ENCODE data around the gene SGCB. TPM values are rescaled to one million over a fixed set of nuclear protein-coding genes. Genes with fewer than 3 reads are reported as not detected.

Gene SGCB
- total RNA-seq, 2 experiments from 2014 or later: 7.7 to 8.2 TPM

DNA sequence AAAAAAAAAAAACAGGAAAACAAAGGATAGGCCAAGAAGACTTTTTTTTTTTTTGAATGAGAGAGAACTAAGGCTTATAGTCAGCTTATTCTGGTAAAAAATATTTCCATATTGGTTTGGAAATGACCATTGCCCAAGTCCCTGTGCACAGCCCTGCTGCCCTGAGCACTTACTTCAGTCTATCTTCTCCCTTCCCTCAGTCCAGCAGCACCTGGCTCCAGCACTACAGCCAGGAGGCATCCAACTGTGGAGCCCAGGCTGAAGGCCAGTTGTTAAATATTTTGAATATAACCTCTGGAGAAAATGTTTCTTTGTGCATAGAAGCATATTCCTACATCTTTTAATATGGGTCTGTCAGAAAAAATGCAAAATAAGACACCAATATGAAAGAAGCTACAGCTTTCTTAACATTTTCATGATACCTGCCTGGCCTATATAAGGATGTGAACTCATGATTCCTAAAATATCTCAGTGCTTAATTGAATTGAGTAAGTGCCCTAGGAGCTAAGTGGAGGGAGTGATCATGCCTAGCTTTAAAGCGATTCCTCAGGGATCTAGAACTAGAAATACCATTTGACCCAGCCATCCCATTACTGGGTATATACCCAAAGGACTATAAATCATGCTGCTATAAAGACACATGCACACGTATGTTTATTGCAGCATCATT lies 32.4 kb downstream of the SGCB start:
- Mint-ChIP-seq H3K9me3 (no peaks in the 10 kb centered on the region), H3K27me3 (no peaks in the 10 kb centered on the region), H3K36me3 (no peaks in the 10 kb centered on the region), H3K27ac (no peak overlapping the region), H3K4me3 (no peak overlapping the region), H3K4me1 (no peaks in the 10 kb centered on the region)
- no peak for DNase-seq

DNA sequence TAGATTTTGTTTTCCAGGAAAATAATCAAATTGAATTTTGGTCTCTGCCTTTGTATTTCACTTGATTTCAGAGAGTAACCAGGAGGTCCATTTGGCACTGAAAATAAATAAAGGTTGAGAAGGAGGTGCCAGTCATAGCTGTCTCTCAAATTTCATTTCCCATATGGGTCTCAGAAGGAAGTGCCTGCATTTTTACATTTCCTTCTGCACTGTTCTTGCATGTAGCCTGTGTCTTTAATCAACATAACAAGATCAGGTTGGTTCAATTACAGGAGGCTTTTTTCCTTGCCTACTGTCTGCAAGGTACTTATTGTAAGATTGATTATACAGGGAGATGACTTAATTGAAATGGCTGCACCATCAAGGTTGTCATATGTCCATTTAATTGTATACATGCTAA lies 33.7 kb downstream of the SGCB start:
- no peaks in the 10 kb centered on the region for H3K9me3 Mint-ChIP-seq
- H3K27me3 Mint-ChIP-seq: no peaks in the 10 kb centered on the region
- no peak for DNase-seq
- no peak overlapping the region for H3K27ac Mint-ChIP-seq
- no peaks in the 10 kb centered on the region for H3K4me1 Mint-ChIP-seq
- H3K4me3 Mint-ChIP-seq: no peak overlapping the region
- no peaks in the 10 kb centered on the region for H3K36me3 Mint-ChIP-seq

DNA sequence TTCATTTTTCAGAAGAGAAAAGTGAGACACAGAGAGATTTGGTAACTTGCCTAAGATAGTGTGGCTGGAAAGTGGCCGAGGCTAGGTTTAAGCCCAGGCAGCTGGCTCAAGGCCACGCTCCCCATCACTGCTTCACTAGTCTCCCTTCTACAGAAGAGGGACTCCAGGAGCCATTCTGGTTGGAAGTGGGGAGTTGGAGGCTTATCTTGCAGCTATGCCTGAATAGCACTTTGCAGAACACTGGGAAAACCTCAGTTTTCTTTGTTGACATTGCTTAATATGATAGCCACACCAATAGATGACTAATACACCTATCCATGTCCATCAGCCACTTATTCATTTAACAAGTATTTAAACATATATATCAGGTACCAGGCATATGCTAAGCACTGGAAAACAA lies 36.5 kb downstream of the SGCB start:
- no peaks in the 10 kb centered on the region for H3K36me3 Mint-ChIP-seq
- no peak overlapping the region for H3K27ac Mint-ChIP-seq
- H3K9me3 Mint-ChIP-seq: no peaks in the 10 kb centered on the region
- no peaks in the 10 kb centered on the region for H3K4me1 Mint-ChIP-seq
- DNase-seq: no peak
- H3K27me3 Mint-ChIP-seq: no peaks in the 10 kb centered on the region
- H3K4me3 Mint-ChIP-seq: no peak overlapping the region

DNA sequence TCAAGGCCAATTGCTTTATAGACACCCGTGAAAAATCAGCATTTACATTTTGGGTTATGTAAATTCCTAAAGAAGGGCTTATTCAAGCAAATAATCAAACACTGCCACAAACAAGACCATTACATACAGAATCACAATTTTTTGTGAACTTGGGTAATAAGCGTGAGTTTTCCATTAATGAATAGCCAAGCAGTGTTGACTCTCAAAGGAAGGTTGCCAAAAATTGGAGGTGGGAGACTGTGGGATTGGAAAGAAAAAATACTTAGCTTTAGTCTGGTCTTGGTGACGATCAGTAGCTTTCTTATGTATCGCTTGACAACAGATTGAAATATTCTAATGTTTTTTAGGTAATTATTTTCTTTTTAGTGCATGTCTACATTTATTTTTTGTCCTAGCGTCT lies 38.8 kb downstream of the SGCB start:
- H3K4me1 Mint-ChIP-seq: no peaks in the 10 kb centered on the region
- H3K9me3 Mint-ChIP-seq: no peaks in the 10 kb centered on the region
- no peaks in the 10 kb centered on the region for H3K36me3 Mint-ChIP-seq
- no peak overlapping the region for H3K4me3 Mint-ChIP-seq
- H3K27ac Mint-ChIP-seq: no peak overlapping the region
- no peak for DNase-seq
- no peaks in the 10 kb centered on the region for H3K27me3 Mint-ChIP-seq

DNA sequence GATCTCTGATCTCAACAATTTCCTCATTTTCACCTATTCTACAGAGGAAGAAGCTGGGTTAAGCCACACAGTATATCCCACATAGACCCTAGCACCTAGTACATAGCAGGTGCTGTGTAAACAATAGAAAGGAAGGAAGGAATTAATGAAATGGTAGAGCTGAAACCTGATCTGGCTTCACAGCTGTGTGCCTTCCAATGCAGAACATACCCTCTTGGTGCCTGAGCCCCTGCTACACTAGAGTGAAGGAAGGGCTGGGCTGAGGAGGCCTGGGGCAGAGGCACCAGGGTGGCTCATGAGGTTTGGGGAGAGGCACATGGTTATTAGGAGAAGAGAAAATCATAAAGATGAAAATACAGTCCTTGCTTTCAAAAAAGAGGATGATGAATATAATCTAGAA lies 39.3 kb downstream of the SGCB start:
- Mint-ChIP-seq H3K4me1 (no peaks in the 10 kb centered on the region), H3K4me3 (no peak overlapping the region), H3K27me3 (no peaks in the 10 kb centered on the region), H3K36me3 (no peaks in the 10 kb centered on the region), H3K9me3 (no peaks in the 10 kb centered on the region), H3K27ac (no peak overlapping the region)
- no peak for DNase-seq

DNA sequence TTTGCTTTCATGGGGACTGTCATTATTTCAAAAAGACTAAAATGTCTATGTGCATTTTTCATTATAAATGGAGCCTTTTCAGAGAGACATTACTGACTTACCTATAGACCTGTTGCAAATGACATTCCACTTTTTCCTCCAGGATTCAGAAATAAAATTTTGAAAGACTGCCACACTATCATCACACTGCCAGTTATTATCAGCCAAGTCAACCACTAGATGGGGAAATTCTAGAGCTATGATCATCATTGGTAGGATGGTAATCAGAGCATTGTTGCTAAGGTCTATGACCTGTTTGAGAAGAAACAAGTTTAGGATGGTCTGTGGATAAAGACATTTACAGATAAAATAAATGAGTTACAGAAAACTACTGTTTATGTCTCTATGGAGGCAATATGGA lies 40.5 kb downstream of the SGCB start:
- no peaks in the 10 kb centered on the region for H3K27me3 Mint-ChIP-seq
- H3K4me1 Mint-ChIP-seq: no peaks in the 10 kb centered on the region
- no peaks in the 10 kb centered on the region for H3K36me3 Mint-ChIP-seq
- H3K27ac Mint-ChIP-seq: no peak overlapping the region
- H3K4me3 Mint-ChIP-seq: no peak overlapping the region
- no peaks in the 10 kb centered on the region for H3K9me3 Mint-ChIP-seq
- DNase-seq: no peak

DNA sequence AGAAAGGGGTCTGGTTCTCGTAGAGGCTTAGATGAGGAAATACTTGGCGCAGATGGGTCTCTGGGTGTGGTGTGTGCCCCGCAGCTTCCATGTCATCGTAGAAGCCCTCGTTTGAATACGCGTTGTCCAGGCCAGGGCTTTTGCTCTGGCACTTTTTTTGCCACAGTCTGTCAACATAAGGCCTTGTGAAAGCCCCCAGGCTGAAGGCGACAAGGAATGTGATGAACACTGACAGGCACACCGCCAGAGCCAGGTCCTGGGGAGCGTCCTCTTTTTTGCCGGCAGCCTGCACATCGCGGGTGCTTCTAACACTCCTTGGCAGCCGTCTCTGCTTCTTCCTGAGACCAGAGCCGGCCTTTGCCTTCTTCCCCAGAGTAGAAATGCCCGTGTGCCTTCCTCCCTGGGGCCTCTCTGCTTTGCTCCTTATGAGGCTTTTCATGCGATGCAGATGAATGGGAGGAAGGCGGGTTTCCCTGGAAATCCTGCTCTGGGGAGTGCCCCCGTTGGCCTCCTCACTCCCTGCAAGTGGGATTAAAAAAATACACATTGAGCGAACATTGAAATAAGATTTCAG lies 42.4 kb downstream of the SGCB start:
- Mint-ChIP-seq H3K36me3 (no peaks in the 10 kb centered on the region), H3K9me3 (no peaks in the 10 kb centered on the region), H3K27ac (no peak overlapping the region), H3K27me3 (no peaks in the 10 kb centered on the region), H3K4me3 (no peak overlapping the region), H3K4me1 (no peaks in the 10 kb centered on the region)
- no peak for DNase-seq

Other genes with a start within 250 kb of the SGCB start
- gene DCUN1D4, start 195.1 kb downstream of the SGCB start, total RNA-seq: 10 to 100 TPM; 39.4 to 42.9 TPM
- gene LRRC66, start 17.9 kb downstream of the SGCB start, total RNA-seq: under 1 TPM; 0.06 TPM
- gene SPATA18, start 13.0 kb upstream of the SGCB start, total RNA-seq: under 1 TPM in 1 of 2 experiments, not detected in 1; 0.44 TPM